Kidney tubule cell (primary cell): Measurements from ENCODE around the gene LRRC26.
A peak's percentile ranks its signal among the peaks of the same experiment; 100 is the strongest.

ENCODE experiments used
- DNase-seq: peaks from one replicate; pipeline ENCODE4 v3.0.0-alpha.2; 2018; ENCODE audit warnings: low spot score

Gene LRRC26

GRCh38 chr9:137169896-137170358, at the start of gene LRRC26:
TSS of gene LRRC26 (minus strand) at chr9:137170051. CDS start at chr9:137169943, 108 bp downstream.
- no peak for DNase-seq

- DNase-seq, result peak; percentile 47
These were observed 49.0 kb upstream of the LRRC26 start for GRCh38 chr9:137218754-137219271.

- no peak for DNase-seq
These were observed 48.4 kb upstream of the LRRC26 start for GRCh38 chr9:137218212-137218753.

- peak; percentile 75 for DNase-seq
These were observed 47.7 kb upstream of the LRRC26 start for GRCh38 chr9:137217276-137218211.

- DNase-seq, result no peak
These were observed 46.5 kb upstream of the LRRC26 start for GRCh38 chr9:137216188-137216965.

- no peak for DNase-seq
These were observed 45.5 kb upstream of the LRRC26 start for GRCh38 chr9:137215196-137215986.

GRCh38 chr9:137214620-137215019, 44.8 kb upstream of the LRRC26 start:
- DNase-seq, result no peak

- DNase-seq, result no peak
These were observed 43.6 kb upstream of the LRRC26 start for GRCh38 chr9:137213160-137214060.

GRCh38 chr9:137212520-137212919, 42.7 kb upstream of the LRRC26 start:
- DNase-seq, result no peak

- DNase-seq, result no peak
These were observed 41.7 kb upstream of the LRRC26 start for GRCh38 chr9:137211532-137211931.

- DNase-seq, result no peak
These were observed 36.8 kb upstream of the LRRC26 start for GRCh38 chr9:137206602-137207001.

- DNase-seq, result peak; percentile 82
These were observed 35.5 kb upstream of the LRRC26 start, which contains the start of the genes NDOR1 and TMEM203 for GRCh38 chr9:137205126-137206069. TSS of gene NDOR1 (plus strand) at chr9:137205700. CDS start at chr9:137205778, 78 bp downstream. TSS of gene TMEM203 (minus strand) at chr9:137205648. CDS start at chr9:137205414, 234 bp downstream.

- DNase-seq, result no peak
These were observed 34.9 kb upstream of the LRRC26 start for GRCh38 chr9:137204731-137205125.

GRCh38 chr9:137202966-137203365, 33.1 kb upstream of the LRRC26 start:
- no peak for DNase-seq

GRCh38 chr9:137201205-137201868, 31.5 kb upstream of the LRRC26 start:
- DNase-seq, result no peak

GRCh38 chr9:137200311-137201204, 30.7 kb upstream of the LRRC26 start, which contains the start of gene TPRN:
TSS of gene TPRN (minus strand) at chr9:137200741. CDS start at chr9:137200711, 30 bp downstream.
- DNase-seq, result peak; percentile 99

GRCh38 chr9:137199411-137200121, 29.7 kb upstream of the LRRC26 start:
- DNase-seq, result no peak
